H1 (cell line): ENCODE measurements around the gene C3orf20. TPM values are rescaled to one million over a fixed set of nuclear protein-coding genes. Genes with fewer than 3 reads are reported as not detected.

ENCODE experiments used
- CTCF ChIA-PET: fragments of 300-600 bp; sonication (Branson Sonifier 250); formaldehyde crosslinking; loops from one replicate; lab custom pipeline; 2021; ENCODE audit not compliant: partially characterized antibody; lab: Charles Lee
- POLR2A ChIA-PET: fragments of 300-600 bp; sonication (Branson Sonifier 250); formaldehyde crosslinking; loops from one replicate; lab custom pipeline; 2021; ENCODE audit warnings: inconsistent platforms; ENCODE audit not compliant: partially characterized antibody; lab: Charles Lee
- DNase-seq, 2 experiments: peaks; one replicate each; pipeline versions ENCODE4 v3.0.0 to v3.0.0-alpha.2; 2010 to 2022; ENCODE audit warnings: low spot score in 2 of 2, low read depth in 1 of 2, mixed read lengths in 1 of 2
- FAIRE-seq: peaks from 2 replicates; lab custom pipeline; 2011; peaks lifted over from hg19 to GRCh38; lab: Jason Lieb, UNC
- H2AFZ ChIP-seq: 2 replicates; pipeline ENCODE4 v1.8.1; 2012; ENCODE audit warnings: low read length, inconsistent platforms
- H2AK5ac ChIP-seq: 2 replicates; pipeline ENCODE4 v1.6.1; 2013; ENCODE audit warnings: low read depth, low read length
- H2BK120ac ChIP-seq: replicated peaks from 2 replicates; pipeline ENCODE3; 2013; ENCODE audit warnings: low read depth, low read length, inconsistent platforms
- H2BK12ac ChIP-seq: 2 replicates; pipeline ENCODE4 v1.6.1; 2013; ENCODE audit warnings: low read depth, low read length
- H2BK15ac ChIP-seq: 2 replicates; pipeline ENCODE4 v1.6.1; 2013; ENCODE audit warnings: low read length
- H2BK20ac ChIP-seq: 2 replicates; pipeline ENCODE4 v1.6.1; 2013; ENCODE audit warnings: low read length
- H2BK5ac ChIP-seq: 2 replicates; pipeline ENCODE4 v1.6.1; 2013; ENCODE audit warnings: low read depth, low read length
- H3K14ac ChIP-seq: 2 replicates; pipeline ENCODE4 v1.6.1; 2013; ENCODE audit warnings: inconsistent platforms; ENCODE audit not compliant: insufficient read length
- H3K18ac ChIP-seq: 2 replicates; pipeline ENCODE4 v1.6.1; 2013; ENCODE audit warnings: low read length; ENCODE audit errors: extremely low read depth
- H3K23ac ChIP-seq: 2 replicates; pipeline ENCODE4 v1.6.1; 2013; ENCODE audit warnings: inconsistent platforms; ENCODE audit not compliant: insufficient read length
- H3K23me2 ChIP-seq: 2 replicates; pipeline ENCODE4 v1.6.1; 2013; ENCODE audit warnings: low read depth, low read length
- H3K27ac ChIP-seq: 2 replicates; pipeline ENCODE4 v1.6.1; 2011; ENCODE audit warnings: low read depth, low read length, inconsistent platforms
- H3K27me3 ChIP-seq, 4 experiments: replicated peaks in 1 of 4; 1 replicate in 1 of 4; 2 replicates in 3 of 4; pipeline versions ENCODE4 v1.6.1 to v1.8.1; 2011 to 2013; ENCODE audit warnings: low read length in 3 of 4, mild to moderate bottlenecking in 3 of 4, inconsistent platforms in 2 of 4, mixed read lengths in 2 of 4, moderate library complexity in 1 of 4; ENCODE audit not compliant: control insufficient read depth in 3 of 4, insufficient read depth in 3 of 4; ENCODE audit errors: extremely low read depth in 1 of 4
- H3K36me3 ChIP-seq, 4 experiments: 2 replicates each; pipeline versions ENCODE4 v1.6.1 to v1.8.1; 2011 to 2013; ENCODE audit warnings: mild to moderate bottlenecking in 4 of 4, low read length in 3 of 4, moderate library complexity in 2 of 4, control low read depth in 1 of 4, inconsistent platforms in 1 of 4; ENCODE audit not compliant: insufficient read depth in 4 of 4, control insufficient read depth in 2 of 4
- H3K4ac ChIP-seq: replicated peaks from 2 replicates; pipeline ENCODE3; 2013; ENCODE audit warnings: low read length, low read depth, mixed read lengths, inconsistent platforms; ENCODE audit not compliant: insufficient read length
- H3K4me1 ChIP-seq, 4 experiments: replicated peaks in 1 of 4; 1 replicate in 1 of 4; 2 replicates in 3 of 4; pipeline versions ENCODE4 v1.6.1 to v1.8.1; 2011 to 2013; ENCODE audit warnings: low read length in 3 of 4, inconsistent platforms in 2 of 4, mixed read lengths in 1 of 4; ENCODE audit not compliant: insufficient read depth in 4 of 4, control insufficient read depth in 3 of 4
- H3K4me2 ChIP-seq, 2 experiments: 2 replicates each; pipeline versions ENCODE4 v1.6.1 to v1.8.1; 2011 to 2013; ENCODE audit warnings: low read depth in 2 of 2, low read length in 2 of 2, control low read depth in 1 of 2, inconsistent platforms in 1 of 2, mild to moderate bottlenecking in 1 of 2; ENCODE audit not compliant: insufficient read depth in 1 of 2
- H3K4me3 ChIP-seq, 4 experiments: fragments of 200-600, 300-600 bp in 1 of 4; sonication (generic), shearing (Covaris generic), sonication (Bioruptor Twin) in 1 of 4; 2 replicates each; pipeline versions ENCODE4 v1.5.1 to v1.8.1; 2011 to 2016; ENCODE audit warnings: low read length in 4 of 4, low read depth in 3 of 4, control low read depth in 2 of 4, inconsistent platforms in 2 of 4, mild to moderate bottlenecking in 2 of 4, mixed read lengths in 1 of 4, moderate library complexity in 1 of 4; ENCODE audit not compliant: insufficient read depth in 2 of 4; ENCODE audit errors: extremely low read depth in 1 of 4
- H3K56ac ChIP-seq: replicated peaks from 2 replicates; pipeline ENCODE3; 2013; ENCODE audit warnings: low read depth, mild to moderate bottlenecking, mixed read lengths, low read length, inconsistent platforms; ENCODE audit not compliant: insufficient read length
- H3K79me1 ChIP-seq: 2 replicates; pipeline ENCODE4 v1.6.1; 2013; ENCODE audit warnings: low read depth, low read length, control low read depth
- H3K79me2 ChIP-seq, 2 experiments: 2 replicates each; pipeline versions ENCODE4 v1.6.1 to v1.8.1; 2012 to 2013; ENCODE audit warnings: low read length in 2 of 2, mild to moderate bottlenecking in 2 of 2, inconsistent platforms in 1 of 2; ENCODE audit not compliant: insufficient read depth in 2 of 2, control insufficient read depth in 1 of 2
- H3K9ac ChIP-seq, 4 experiments: replicated peaks in 1 of 4; 1 replicate in 1 of 4; 2 replicates in 3 of 4; pipeline versions ENCODE4 v1.6.1 to v1.8.1; 2011 to 2013; ENCODE audit warnings: low read depth in 3 of 4, low read length in 3 of 4, control low read depth in 2 of 4, mild to moderate bottlenecking in 2 of 4, moderate library complexity in 2 of 4, inconsistent platforms in 1 of 4; ENCODE audit errors: extremely low read depth in 1 of 4
- H3K9me3 ChIP-seq, 2 experiments: 2 replicates each; pipeline versions ENCODE4 v1.6.1 to v1.8.1; 2012 to 2013; ENCODE audit warnings: mild to moderate bottlenecking in 2 of 2, moderate library complexity in 2 of 2, control low read depth in 1 of 2, inconsistent platforms in 1 of 2, low read depth in 1 of 2, low read length in 1 of 2, mixed read lengths in 1 of 2; ENCODE audit not compliant: insufficient read depth in 2 of 2
- H4K20me1 ChIP-seq, 2 experiments: replicated peaks in 1 of 2; 2 replicates each; pipeline versions ENCODE3 to v1.8.1; 2011 to 2013; ENCODE audit warnings: inconsistent platforms in 2 of 2, low read length in 2 of 2, mild to moderate bottlenecking in 1 of 2; ENCODE audit not compliant: insufficient read depth in 2 of 2, control insufficient read depth in 1 of 2
- H4K5ac ChIP-seq: 2 replicates; pipeline ENCODE4 v1.6.1; 2013; ENCODE audit warnings: low read length, low read depth, mixed read lengths, inconsistent platforms; ENCODE audit not compliant: insufficient read length
- H4K8ac ChIP-seq: 2 replicates; pipeline ENCODE4 v1.8.0; 2013; ENCODE audit warnings: mild to moderate bottlenecking, moderate library complexity, low read length, inconsistent platforms; ENCODE audit not compliant: insufficient read depth; ENCODE audit errors: extremely low read depth
- H4K91ac ChIP-seq: replicated peaks from 2 replicates; pipeline ENCODE3; 2013; ENCODE audit warnings: low read length, mixed read lengths, inconsistent platforms; ENCODE audit not compliant: insufficient read length
- BRCA1 ChIP-seq: IDR thresholded peaks from 2 replicates; pipeline ENCODE4 v1.6.1; 2012; ENCODE audit warnings: low read depth, low read length, improper control_type of control experiment
- CEBPB ChIP-seq: IDR thresholded peaks from 2 replicates; pipeline ENCODE4 v1.6.1; 2012; ENCODE audit warnings: low read depth, low read length
- EP300 ChIP-seq, 2 experiments: IDR thresholded peaks; 1 replicate in 1 of 2; 2 replicates in 1 of 2; pipeline ENCODE4 v1.6.1; 2011 to 2012; ENCODE audit warnings: low read depth in 2 of 2, low read length in 2 of 2, mild to moderate bottlenecking in 2 of 2, borderline replicate concordance in 1 of 2, inconsistent platforms in 1 of 2, moderate library complexity in 1 of 2
- WGBS, 2 experiments: shearing (Covaris generic) in 1 of 2; methylation state at CpG; one replicate each; pipeline versions ENCODE4 v1.1.6 to v1.1.7; 2013 to 2015; ENCODE audit warnings: low lambda C conversion rate in 2 of 2, mixed read lengths in 2 of 2, inconsistent platforms in 1 of 2, low coverage in 1 of 2, missing lambda C conversion rate in 1 of 2; ENCODE audit not compliant: insufficient replicate concordance in 2 of 2, insufficient coverage in 1 of 2, insufficient read length in 1 of 2; ENCODE audit errors: extremely low coverage in 1 of 2, missing lambda C conversion rate in 1 of 2; 5-methylcytosine and 5-hydroxymethylcytosine counted together
- polyA plus RNA-seq, 7 experiments: library from polyadenylated mRNA; depleted of rRNA in 3 of 7; stranded (reverse) in 5 of 7; unstranded in 2 of 7; fragments of >200 nt in 5 of 7; fragments of 200-250 nt in 2 of 7; gene quantifications; 1 replicate in 5 of 7; 2 replicates in 1 of 7; 4 replicates in 1 of 7; pipeline versions ENCODE4 v1.2.1 to v1.2.3, GENCODE V29; 2011 to 2013; ENCODE audit warnings: missing spikeins in 2 of 7, mixed read lengths in 2 of 7
- total RNA-seq: library from RNA; stranded (reverse); fragmentation: NEBNext Ultra II Directional; extraction: Animal tissue kit (Norgen Biotek cat#: 25700); gene quantifications from 2 replicates; pipeline ENCODE4 v1.2.1, GENCODE V29; 2021

Gene C3orf20
- total and polyA plus RNA-seq, 2 of the 8 experiments (the other 6 are each of a cell fraction or from before 2014, with no cell fraction given), result not detected

DNA sequence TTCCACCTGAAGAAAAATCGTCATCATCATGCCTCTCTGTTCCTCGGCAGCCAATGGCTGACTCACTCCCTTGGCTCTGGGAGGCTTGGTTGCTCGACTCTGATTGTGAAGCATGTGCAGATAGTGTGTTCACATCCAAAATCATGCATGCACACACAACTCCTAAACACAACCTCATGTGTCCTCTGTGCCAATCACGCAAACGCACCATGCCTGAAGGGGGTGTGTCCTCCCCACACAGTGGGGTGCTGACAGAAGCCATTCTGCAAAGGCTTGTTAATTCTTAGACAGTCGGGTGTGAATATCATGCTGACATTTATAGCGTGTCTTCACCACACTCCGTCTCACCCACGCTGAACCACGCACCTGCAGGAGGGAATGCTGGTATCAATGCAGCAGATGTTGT is 34.8 kb upstream of the C3orf20 start:
- H4K20me1 ChIP-seq, result no peaks in the 10 kb centered on the region
- no peak for DNase-seq
- H3K56ac ChIP-seq, result no peak overlapping the region
- H3K23ac ChIP-seq, result no peak overlapping the region
- no peak overlapping the region for H3K4me3 ChIP-seq
- CTCF ChIA-PET, result interaction anchor here (0.6 to 1.8 kb wide), 2 partner anchors 9 to 588 kb away, joined by 4 read pairs; no protein-coding TSS in a partner anchor
- no peak for FAIRE-seq
- no peak overlapping the region for H3K27ac ChIP-seq
- no peak overlapping the region for H3K4ac ChIP-seq
- no peak overlapping the region for H2AFZ ChIP-seq
- no peak overlapping the region for H2BK120ac ChIP-seq
- no peaks in the 10 kb centered on the region; a peak in 2 of 7 replicates for H3K27me3 ChIP-seq
- no peaks in the 10 kb centered on the region for H3K23me2 ChIP-seq
- no peak overlapping the region for H3K18ac ChIP-seq
- no peak overlapping the region for H2BK15ac ChIP-seq
- H2AK5ac ChIP-seq, result no peak overlapping the region
- no peak for TF ChIP-seq CEBPB
- TF ChIP-seq BRCA1, result no peak
- TF ChIP-seq EP300 (IDR thresholded peaks at IDR 0.05; ENCODE audit: borderline replicate concordance in 1 of 2, low read depth in 2 of 2, low read length in 2 of 2), result no peak
- H3K79me1 ChIP-seq, result no peaks in the 10 kb centered on the region
- H3K4me1 ChIP-seq, result no peaks in the 10 kb centered on the region
- H3K14ac ChIP-seq, result no peak overlapping the region
- WGBS, 2 experiments, result 80% methylated on average over 10 of the region's 10 CpGs; no CpG with 5 or more reads in 1 of the 2 experiments
- no peaks in the 10 kb centered on the region for H3K79me2 ChIP-seq
- POLR2A ChIA-PET, result interaction anchor here (0.9 kb wide), 1 partner anchor 34 kb away, joined by 4 read pairs; no protein-coding TSS in a partner anchor
- no peak overlapping the region for H4K91ac ChIP-seq
- no peaks in the 10 kb centered on the region for H3K36me3 ChIP-seq
- H2BK5ac ChIP-seq, result no peak overlapping the region
- H2BK12ac ChIP-seq, result no peak overlapping the region
- no peak overlapping the region for H3K4me2 ChIP-seq
- no peaks in the 10 kb centered on the region for H3K9me3 ChIP-seq
- no peak overlapping the region for H3K9ac ChIP-seq
- no peak overlapping the region for H4K8ac ChIP-seq
- no peak overlapping the region for H2BK20ac ChIP-seq
- H4K5ac ChIP-seq, result no peak overlapping the region
